ENCODE measurements around the gene CNTNAP2. TPM values are rescaled to one million over a fixed set of nuclear protein-coding genes. Genes with fewer than 3 reads are reported as not detected.

CNTNAP2 gene
- total and polyA plus RNA-seq, 9 of the 15 experiments (the other 6 are each of a cell fraction or from before 2014, with no cell fraction given): 0.04 to 0.62 (median 0.09) TPM; not detected in 4

DNA sequence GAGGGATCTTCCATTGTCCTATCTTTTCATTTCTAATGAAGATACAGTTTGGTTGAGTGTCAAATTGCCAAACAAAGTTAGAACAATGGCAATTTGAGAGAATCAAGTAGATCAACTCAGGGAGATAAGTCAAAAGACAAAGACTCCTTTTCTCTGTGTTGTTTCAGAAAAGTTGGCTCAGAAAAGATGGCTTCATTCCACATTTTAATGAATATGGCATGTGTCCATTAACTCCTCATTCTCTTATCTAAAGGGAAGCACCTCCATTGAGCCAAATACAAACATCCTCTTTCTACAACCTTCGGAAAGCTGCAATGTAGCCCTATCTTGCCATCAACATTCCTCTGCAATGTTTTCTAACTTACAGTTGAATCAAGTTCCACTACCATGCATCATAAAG, 1535.0 kb downstream of the CNTNAP2 start:
- no peaks in the 10 kb centered on the region for H3K27me3 ChIP-seq (ENCODE audit: control insufficient read depth in 2 of 2, insufficient read depth in 2 of 2, low read length in 2 of 2)
- no peaks in the 10 kb centered on the region for H3K4me1 ChIP-seq (replicated peaks in 1 of 2; ENCODE audit: control insufficient read depth in 2 of 2, insufficient read depth in 2 of 2, low read length in 2 of 2)
- in situ Hi-C loops (cut with MboI) (no loop called here), intact Hi-C loops (cut with micrococcal nuclease) (no loop called here)
- TF ChIP-seq CREBBP (IDR thresholded peaks at IDR 0.05; ENCODE audit: low read depth, low read length): no peak
- no peak for TF ChIP-seq GTF2A2 (tag; IDR thresholded peaks at IDR 0.05)
- TF ChIP-seq, protein P1, sequence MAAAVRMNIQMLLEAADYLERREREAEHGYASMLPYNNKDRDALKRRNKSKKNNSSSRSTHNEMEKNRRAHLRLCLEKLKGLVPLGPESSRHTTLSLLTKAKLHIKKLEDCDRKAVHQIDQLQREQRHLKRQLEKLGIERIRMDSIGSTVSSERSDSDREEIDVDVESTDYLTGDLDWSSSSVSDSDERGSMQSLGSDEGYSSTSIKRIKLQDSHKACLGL (CRISPR knock-in tag; IDR thresholded peaks at IDR 0.05; ENCODE audit: borderline replicate concordance, poor library complexity, severe bottlenecking): no peak
- TF ChIP-seq ZFP1 (CRISPR knock-in tag; IDR thresholded peaks at IDR 0.05): no peak
- CTCF ChIA-PET (ENCODE audit: low intra/inter-chr PET ratio): no interaction called here
- no peak overlapping the region for H3K4me3 ChIP-seq
- WGBS (ENCODE audit: insufficient coverage, low coverage, missing lambda C conversion rate): 0% methylated on average over 1 of the region's 1 CpG
- POLR2A ChIA-PET: no interaction called here
- no peaks in the 10 kb centered on the region for H3K79me2 ChIP-seq (ENCODE audit: control insufficient read depth, insufficient read depth, low read length)
- H3K9ac ChIP-seq (ENCODE audit: insufficient read depth in 1 of 2, low read depth in 2 of 2, low read length in 2 of 2): no peak overlapping the region
- H3K27ac ChIP-seq (ENCODE audit: extremely low read depth, low read depth, low read length): no peak overlapping the region
- H3K9me3 ChIP-seq (replicated peaks; ENCODE audit: control insufficient read depth, insufficient read depth, low read depth, low read length): 0 out of 2 replicates have a peak, but pooled peaks cover 2% of the 10 kb centered on the region
- H2AFZ ChIP-seq (ENCODE audit: low read depth, low read length): no peak overlapping the region
- no peaks in the 10 kb centered on the region for H3K36me3 ChIP-seq (ENCODE audit: control insufficient read depth, insufficient read depth, low read length)
- DNase-seq (ENCODE audit: extremely low read depth in 1 of 4, low spot score in 3 of 4): no peak
- FAIRE-seq: no peak
- H3K9me1 ChIP-seq (ENCODE audit: control insufficient read depth, insufficient read depth, low read length): no peaks in the 10 kb centered on the region
- H3K4me2 ChIP-seq (ENCODE audit: insufficient read depth, low read length): no peak overlapping the region
- no peaks in the 10 kb centered on the region for H4K20me1 ChIP-seq (replicated peaks; ENCODE audit: control insufficient read depth, insufficient read depth, low read length)
- ATAC-seq: no peak
- BruUV-seq (replicated peaks): no TSS peak

DNA sequence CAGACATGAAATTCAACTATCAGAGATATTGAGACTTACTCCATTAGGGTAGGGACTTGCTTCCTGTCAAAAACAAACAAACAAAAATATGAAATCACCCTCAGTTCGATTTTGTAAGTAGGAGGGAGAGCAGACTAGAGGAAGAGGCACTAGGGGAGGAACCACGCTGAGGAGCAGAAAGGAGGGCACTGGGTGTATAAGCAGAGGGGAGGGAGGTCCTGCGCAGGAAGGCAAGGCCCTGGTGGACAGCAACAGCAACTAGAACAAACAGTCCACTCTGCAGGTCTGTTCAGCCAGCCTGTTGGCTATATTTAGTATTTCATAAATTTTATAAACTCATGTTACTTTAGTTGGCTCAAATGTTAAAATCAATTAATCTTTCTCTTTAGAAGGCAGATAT, 1536.9 kb downstream of the CNTNAP2 start:
- WGBS (ENCODE audit: insufficient coverage, low coverage, missing lambda C conversion rate): 0% methylated on average over 3 of the region's 3 CpGs
- Histone ChIP-seq H3K4me3 (no peak overlapping the region), H3K4me2 (ENCODE audit: insufficient read depth, low read length) (no peak overlapping the region), H3K27me3 (ENCODE audit: control insufficient read depth in 2 of 2, insufficient read depth in 2 of 2, low read length in 2 of 2) (no peaks in the 10 kb centered on the region), H3K9ac (ENCODE audit: insufficient read depth in 1 of 2, low read depth in 2 of 2, low read length in 2 of 2) (no peak overlapping the region), H3K9me1 (ENCODE audit: control insufficient read depth, insufficient read depth, low read length) (no peaks in the 10 kb centered on the region), H2AFZ (ENCODE audit: low read depth, low read length) (no peak overlapping the region), H3K9me3 (replicated peaks; ENCODE audit: control insufficient read depth, insufficient read depth, low read depth, low read length) (0 out of 2 replicates have a peak, but pooled peaks cover 2% of the 10 kb centered on the region), H3K79me2 (ENCODE audit: control insufficient read depth, insufficient read depth, low read length) (no peaks in the 10 kb centered on the region), H4K20me1 (replicated peaks; ENCODE audit: control insufficient read depth, insufficient read depth, low read length) (no peaks in the 10 kb centered on the region), H3K27ac (ENCODE audit: extremely low read depth, low read depth, low read length) (no peak overlapping the region), H3K36me3 (ENCODE audit: control insufficient read depth, insufficient read depth, low read length) (no peaks in the 10 kb centered on the region), H3K4me1 (replicated peaks in 1 of 2; ENCODE audit: control insufficient read depth in 2 of 2, insufficient read depth in 2 of 2, low read length in 2 of 2) (no peaks in the 10 kb centered on the region)
- intact Hi-C loops (cut with micrococcal nuclease) (no loop called here), in situ Hi-C loops (cut with MboI) (no loop called here)
- no peak for TF ChIP-seq HDAC6 (IDR thresholded peaks at IDR 0.05; ENCODE audit: low read depth, low read length)
- TF ChIP-seq, protein P2, sequence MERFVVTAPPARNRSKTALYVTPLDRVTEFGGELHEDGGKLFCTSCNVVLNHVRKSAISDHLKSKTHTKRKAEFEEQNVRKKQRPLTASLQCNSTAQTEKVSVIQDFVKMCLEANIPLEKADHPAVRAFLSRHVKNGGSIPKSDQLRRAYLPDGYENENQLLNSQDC (CRISPR knock-in tag; IDR thresholded peaks at IDR 0.05): no peak
- TF ChIP-seq CBX3 (IDR thresholded peaks at IDR 0.05; ENCODE audit: borderline replicate concordance in 1 of 2, low read length in 2 of 2): no peak
- TF ChIP-seq HNRNPK (IDR thresholded peaks at IDR 0.05; ENCODE audit: low read depth, low read length, poor library complexity, severe bottlenecking): no peak
- TF ChIP-seq YBX1 (IDR thresholded peaks at IDR 0.05): no peak
- no peak for TF ChIP-seq TAL1 (IDR thresholded peaks at IDR 0.05)
- no peak for TF ChIP-seq GATAD2A (IDR thresholded peaks at IDR 0.05)
- TF ChIP-seq FOXP1 (CRISPR knock-in tag; IDR thresholded peaks at IDR 0.05): no peak
- TF ChIP-seq, protein P3, sequence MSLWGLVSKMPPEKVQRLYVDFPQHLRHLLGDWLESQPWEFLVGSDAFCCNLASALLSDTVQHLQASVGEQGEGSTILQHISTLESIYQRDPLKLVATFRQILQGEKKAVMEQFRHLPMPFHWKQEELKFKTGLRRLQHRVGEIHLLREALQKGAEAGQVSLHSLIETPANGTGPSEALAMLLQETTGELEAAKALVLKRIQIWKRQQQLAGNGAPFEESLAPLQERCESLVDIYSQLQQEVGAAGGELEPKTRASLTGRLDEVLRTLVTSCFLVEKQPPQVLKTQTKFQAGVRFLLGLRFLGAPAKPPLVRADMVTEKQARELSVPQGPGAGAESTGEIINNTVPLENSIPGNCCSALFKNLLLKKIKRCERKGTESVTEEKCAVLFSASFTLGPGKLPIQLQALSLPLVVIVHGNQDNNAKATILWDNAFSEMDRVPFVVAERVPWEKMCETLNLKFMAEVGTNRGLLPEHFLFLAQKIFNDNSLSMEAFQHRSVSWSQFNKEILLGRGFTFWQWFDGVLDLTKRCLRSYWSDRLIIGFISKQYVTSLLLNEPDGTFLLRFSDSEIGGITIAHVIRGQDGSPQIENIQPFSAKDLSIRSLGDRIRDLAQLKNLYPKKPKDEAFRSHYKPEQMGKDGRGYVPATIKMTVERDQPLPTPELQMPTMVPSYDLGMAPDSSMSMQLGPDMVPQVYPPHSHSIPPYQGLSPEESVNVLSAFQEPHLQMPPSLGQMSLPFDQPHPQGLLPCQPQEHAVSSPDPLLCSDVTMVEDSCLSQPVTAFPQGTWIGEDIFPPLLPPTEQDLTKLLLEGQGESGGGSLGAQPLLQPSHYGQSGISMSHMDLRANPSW (CRISPR knock-in tag; IDR thresholded peaks at IDR 0.05): no peak
- TF ChIP-seq RAD51 (IDR thresholded peaks at IDR 0.05; ENCODE audit: borderline replicate concordance, low read depth): no peak
- POLR2A ChIA-PET: no interaction called here
- FAIRE-seq (no peak), DNase-seq (ENCODE audit: extremely low read depth in 1 of 4, low spot score in 3 of 4) (no peak), ATAC-seq (no peak)
- CTCF ChIA-PET (ENCODE audit: low intra/inter-chr PET ratio): no interaction called here
- BruUV-seq (replicated peaks): no TSS peak
